Endodermal cell (in vitro differentiated cells): Measurements from ENCODE around the gene MS4A10. TPM values are rescaled to one million over a fixed set of nuclear protein-coding genes. Genes with fewer than 3 reads are reported as not detected.

Experiments used
- DNase-seq: peaks from one replicate; pipeline ENCODE4 v3.0.0-alpha.2; 2017
- H3K27ac ChIP-seq: 2 replicates; pipeline ENCODE4 v1.5.1; 2013; ENCODE audit warnings: mild to moderate bottlenecking, low read depth, low read length, moderate library complexity
- H3K27me3 ChIP-seq: 2 replicates; pipeline ENCODE4 v1.6.1; 2013; ENCODE audit warnings: mild to moderate bottlenecking, low read length, moderate library complexity; ENCODE audit not compliant: insufficient read depth, control insufficient read depth, poor library complexity, severe bottlenecking
- H3K36me3 ChIP-seq: 2 replicates; pipeline ENCODE4 v1.7.0; 2013; ENCODE audit warnings: mild to moderate bottlenecking, low read length, moderate library complexity; ENCODE audit not compliant: control insufficient read depth, insufficient read depth
- H3K4me1 ChIP-seq: one replicate; pipeline ENCODE4 v1.7.0; 2013; ENCODE audit warnings: low read length; ENCODE audit not compliant: control insufficient read depth, insufficient read depth
- H3K4me3 ChIP-seq: 2 replicates; pipeline ENCODE4 v1.5.1; 2013; ENCODE audit warnings: mild to moderate bottlenecking, low read length, moderate library complexity
- H3K9ac ChIP-seq: 2 replicates; pipeline ENCODE4 v1.6.1; 2013; ENCODE audit warnings: mild to moderate bottlenecking, low read length, moderate library complexity; ENCODE audit not compliant: poor library complexity, severe bottlenecking; ENCODE audit errors: extremely low read depth
- H3K9me3 ChIP-seq: 2 replicates; pipeline ENCODE4 v1.6.1; 2013; ENCODE audit warnings: mild to moderate bottlenecking, low read length, moderate library complexity; ENCODE audit not compliant: control insufficient read depth
- H3K27ac Mint-ChIP-seq: 2 replicates; pipeline ENCODE4 v1.8.0; 2020; ENCODE audit warnings: mixed read lengths
- H3K27me3 Mint-ChIP-seq: 2 replicates; pipeline ENCODE4 v1.8.0; 2021; ENCODE audit warnings: mild to moderate bottlenecking, mixed read lengths; ENCODE audit not compliant: insufficient read depth
- H3K36me3 Mint-ChIP-seq: 2 replicates; pipeline ENCODE4 v1.8.0; 2020; ENCODE audit warnings: low read depth, mixed read lengths
- H3K4me1 Mint-ChIP-seq: 2 replicates; pipeline ENCODE4 v1.8.0; 2020; ENCODE audit warnings: mixed read lengths
- H3K4me3 Mint-ChIP-seq: 2 replicates; pipeline ENCODE4 v1.8.0; 2020; ENCODE audit warnings: mild to moderate bottlenecking, moderate library complexity, mixed read lengths
- H3K9me3 Mint-ChIP-seq: 2 replicates; pipeline ENCODE4 v1.8.0; 2020; ENCODE audit warnings: mild to moderate bottlenecking, mixed read lengths
- CTCF ChIP-seq: fragments of 200-600 bp; sonication (generic); conservative IDR thresholded peaks from 2 replicates; pipeline ENCODE4 v1.5.0; 2021; ENCODE audit warnings: antibody characterized with exemption, mild to moderate bottlenecking
- WGBS, 2 experiments: methylation state at CpG; one replicate each; pipeline versions ENCODE4 v1.1.5 to v1.1.7; 2013; ENCODE audit warnings: missing lambda C conversion rate in 2 of 2, mixed read lengths in 1 of 2; ENCODE audit not compliant: insufficient coverage in 1 of 2, insufficient read length in 1 of 2; 5-methylcytosine and 5-hydroxymethylcytosine counted together
- total RNA-seq, 2 donors: library from RNA; stranded (reverse); fragmentation: NEBNext Ultra II Directional in 1 of 2; extraction: Animal tissue kit (Norgen Biotek cat#: 25700) in 1 of 2; gene quantifications; 2 replicates in 1 of 2; 3 replicates in 1 of 2; pipeline ENCODE4 v1.2.1, GENCODE V29; 2021

MS4A10 gene
- total RNA-seq, 2 donors from 2014 or later = not detected

DNA sequence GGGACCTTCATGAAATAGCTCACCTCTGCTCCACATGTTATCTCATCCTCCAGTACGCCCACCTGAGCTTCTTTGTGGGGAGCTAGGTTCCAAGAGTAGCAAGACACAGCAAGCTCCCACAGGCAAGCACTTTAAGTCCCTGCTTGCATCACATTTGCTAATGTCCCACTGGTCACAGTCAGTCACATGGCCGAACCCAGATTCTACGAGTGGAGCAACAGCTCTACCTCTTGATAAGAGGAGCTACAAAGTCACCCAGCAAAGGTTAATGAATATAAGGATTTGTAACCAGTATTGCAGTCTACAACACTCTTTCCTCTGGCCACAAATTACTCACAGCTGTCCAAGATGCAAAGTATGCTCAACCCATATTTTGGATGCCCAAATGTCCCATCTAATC lies 43.7 kb upstream of the MS4A10 start:
- no peak overlapping the region for H3K27ac Mint-ChIP-seq
- Histone ChIP-seq H3K4me3 (no peak overlapping the region), H3K9me3 (no peaks in the 10 kb centered on the region), H3K27ac (no peak overlapping the region), H3K36me3 (no peaks in the 10 kb centered on the region), H3K4me1 (no peaks in the 10 kb centered on the region), H3K27me3 (no peaks in the 10 kb centered on the region), H3K9ac (no peak overlapping the region)
- H3K9me3 Mint-ChIP-seq = peaks cover 3% of the 10 kb centered on the region
- no peak for DNase-seq
- TF ChIP-seq CTCF = no peak
- peaks cover 10% of the 10 kb centered on the region for H3K27me3 Mint-ChIP-seq
- no peaks in the 10 kb centered on the region for H3K4me1 Mint-ChIP-seq
- 88 to 100% methylated on average over 1 to 3 of the region's 3 CpGs for WGBS, 2 experiments
- H3K4me3 Mint-ChIP-seq = no peak overlapping the region
- no peaks in the 10 kb centered on the region for H3K36me3 Mint-ChIP-seq

DNA sequence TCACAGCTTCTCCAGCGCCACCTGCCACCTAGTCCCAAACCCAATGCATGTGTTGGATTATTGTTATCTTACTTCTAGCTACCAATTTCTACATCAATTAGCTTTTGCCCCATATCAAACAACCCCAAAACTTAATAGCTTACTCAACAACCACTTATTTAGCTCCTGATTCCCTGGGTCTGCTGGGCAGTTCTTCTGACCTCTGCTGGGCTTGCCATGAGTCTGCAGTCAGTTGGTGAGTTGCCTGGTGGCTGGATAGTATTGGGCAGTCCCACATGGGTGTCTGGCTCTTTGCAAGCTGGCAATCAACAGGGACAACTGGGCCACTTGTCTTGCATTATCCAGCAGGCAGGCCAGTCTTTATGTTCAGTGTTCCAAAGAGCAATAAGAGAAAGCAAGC lies 42.1 kb upstream of the MS4A10 start:
- no peak overlapping the region for H3K27ac Mint-ChIP-seq
- no peak overlapping the region for H3K4me3 Mint-ChIP-seq
- peak; percentile 60 for TF ChIP-seq CTCF
- no peaks in the 10 kb centered on the region for H3K36me3 Mint-ChIP-seq
- H3K4me1 ChIP-seq = no peaks in the 10 kb centered on the region
- H3K27ac ChIP-seq = no peak overlapping the region
- peaks cover 6% of the 10 kb centered on the region for H3K9me3 Mint-ChIP-seq
- no peak for DNase-seq
- no peaks in the 10 kb centered on the region for H3K36me3 ChIP-seq
- H3K27me3 ChIP-seq = no peaks in the 10 kb centered on the region
- no peaks in the 10 kb centered on the region for H3K9me3 ChIP-seq
- H3K9ac ChIP-seq = no peak overlapping the region
- H3K27me3 Mint-ChIP-seq = peaks cover 6% of the 10 kb centered on the region
- H3K4me1 Mint-ChIP-seq = no peaks in the 10 kb centered on the region
- H3K4me3 ChIP-seq = no peak overlapping the region
- 78% methylated on average over 1 of the region's 1 CpG; no CpG with 5 or more reads in 1 of the 2 experiments for WGBS, 2 experiments

DNA sequence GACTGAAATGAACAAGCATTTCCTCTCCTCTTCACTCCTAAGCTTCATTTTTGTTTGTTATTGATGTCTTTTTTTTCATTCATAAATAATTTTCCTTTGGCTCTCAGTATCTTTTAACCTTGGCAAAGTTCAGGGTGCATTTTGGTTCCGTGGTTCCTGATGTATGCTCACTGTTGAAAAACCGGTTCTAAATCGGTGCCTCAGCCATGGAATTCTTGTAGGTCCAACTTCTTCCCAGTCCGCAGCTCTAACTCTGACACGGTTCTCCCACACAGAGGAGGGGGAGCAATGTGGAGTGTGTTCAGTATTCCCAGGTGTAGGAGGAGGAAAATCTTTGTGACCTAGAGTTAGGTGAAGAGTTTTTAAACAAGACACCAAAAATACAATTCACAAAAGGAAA lies 41.0 kb upstream of the MS4A10 start:
- H3K9ac ChIP-seq = no peak overlapping the region
- no peak overlapping the region for H3K4me3 ChIP-seq
- Mint-ChIP-seq H3K4me3 (no peak overlapping the region), H3K27ac (no peak overlapping the region), H3K9me3 (peaks cover 6% of the 10 kb centered on the region), H3K27me3 (peaks cover 1% of the 10 kb centered on the region), H3K36me3 (no peaks in the 10 kb centered on the region), H3K4me1 (no peaks in the 10 kb centered on the region)
- 66 to 84% methylated on average over 3 to 5 of the region's 5 CpGs for WGBS, 2 experiments
- H3K36me3 ChIP-seq = no peaks in the 10 kb centered on the region
- H3K27ac ChIP-seq = no peak overlapping the region
- no peaks in the 10 kb centered on the region for H3K9me3 ChIP-seq
- no peaks in the 10 kb centered on the region for H3K27me3 ChIP-seq
- H3K4me1 ChIP-seq = no peaks in the 10 kb centered on the region
- no peak for TF ChIP-seq CTCF
- no peak for DNase-seq
